Measurements from ENCODE around the gene SMYD2.

- TF ChIP-seq CTCF (conservative IDR thresholded peaks at IDR 0.05; ENCODE audit: low read length), result no peak
- no peak for TF ChIP-seq EZH2phosphoT487 (IDR thresholded peaks at IDR 0.05; ENCODE audit: borderline replicate concordance, low read depth, low read length)
Observed at GRCh38 chr1:214287884-214288283, 6.9 kb downstream of the SMYD2 start.

All from OCI-LY7 (cell line).